HG03432 (cell line): ENCODE data around the gene ADAM33.

Experiments used
- ATAC-seq: cut with Tn5 transposase; IDR thresholded peaks from one replicate; pipeline ENCODE4 v1.9.1; 2021; ENCODE audit warnings: mild to moderate bottlenecking, moderate library complexity; ENCODE audit not compliant: unreplicated experiment

Gene ADAM33

GRCh38 chr20:3651204-3651962 is 30.4 kb downstream of the ADAM33 start:
- ATAC-seq, result no peak

GRCh38 chr20:3648951-3649350 is 32.9 kb downstream of the ADAM33 start:
- ATAC-seq, result no peak

- no peak for ATAC-seq
Measured at GRCh38 chr20:3647473-3647872, 34.3 kb downstream of the ADAM33 start.

- ATAC-seq, result no peak
Measured at GRCh38 chr20:3646651-3647050, 35.2 kb downstream of the ADAM33 start.

- ATAC-seq, result no peak
Measured at GRCh38 chr20:3646067-3646440, 35.8 kb downstream of the ADAM33 start.

- ATAC-seq, result no peak
Measured at GRCh38 chr20:3645309-3646066, 36.3 kb downstream of the ADAM33 start.

- no peak for ATAC-seq
Measured at GRCh38 chr20:3640259-3640658, 41.6 kb downstream of the ADAM33 start.

GRCh38 chr20:3635346-3635745 is 46.5 kb downstream of the ADAM33 start:
- ATAC-seq, result no peak

GRCh38 chr20:3633913-3634478 is 47.8 kb downstream of the ADAM33 start:
- no peak for ATAC-seq

GRCh38 chr20:3632311-3633004 is 49.4 kb downstream of the ADAM33 start:
- no peak for ATAC-seq

- no peak for ATAC-seq
Measured at GRCh38 chr20:3631534-3631933, 50.3 kb downstream of the ADAM33 start.

GRCh38 chr20:3630429-3630828 is 51.4 kb downstream of the ADAM33 start:
- no peak for ATAC-seq

- ATAC-seq, result no peak
Measured at GRCh38 chr20:3629893-3630292, 51.9 kb downstream of the ADAM33 start.

- no peak for ATAC-seq
Measured at GRCh38 chr20:3628502-3629314, 53.1 kb downstream of the ADAM33 start.

- no peak for ATAC-seq
Measured at GRCh38 chr20:3627476-3627875, 54.3 kb downstream of the ADAM33 start.

GRCh38 chr20:3622406-3622805 is 59.4 kb downstream of the ADAM33 start:
- no peak for ATAC-seq

- no peak for ATAC-seq
Measured at GRCh38 chr20:3621111-3621510, 60.7 kb downstream of the ADAM33 start.
